HEK293 (cell line): ENCODE measurements around the gene TECPR2.

Experiments
- CTCF ChIA-PET: fragments of 350-600 bp; formaldehyde crosslinking; extraction: SDS; loops from one replicate; lab custom pipeline; 2021; ENCODE audit warnings: antibody characterized with exemption; lab: Yijun Ruan, JAX
- POLR2A ChIA-PET: fragments of 300-600 bp; formaldehyde crosslinking; extraction: SDS; loops from one replicate; lab custom pipeline; 2020; ENCODE audit warnings: antibody characterized with exemption, inconsistent platforms; lab: Yijun Ruan, JAX
- H3K27ac ChIP-seq: fragments of 200-500 bp; sonication (Bioruptor generic); 2 replicates; pipeline ENCODE4 v1.5.1; 2014; ENCODE audit warnings: low read depth, low read length, control low read depth, inconsistent platforms; ENCODE audit errors: extremely low read depth
- H3K36me3 ChIP-seq, 2 experiments: fragments of 200-500 bp in 1 of 2; sonication (Bioruptor generic) in 1 of 2; 1 replicate in 1 of 2; 2 replicates in 1 of 2; pipeline ENCODE4 v1.5.1; 2014 to 2017; ENCODE audit warnings: inconsistent platforms in 2 of 2, low read length in 2 of 2; ENCODE audit not compliant: control insufficient read depth in 2 of 2, insufficient read depth in 1 of 2
- H3K4me1 ChIP-seq: fragments of 200-500 bp; sonication (Bioruptor generic); 2 replicates; pipeline ENCODE4 v1.5.1; 2014; ENCODE audit warnings: mild to moderate bottlenecking, low read length, inconsistent platforms; ENCODE audit not compliant: control insufficient read depth, insufficient read depth
- H3K4me3 ChIP-seq: 2 replicates; pipeline ENCODE4 v1.5.1; 2011; ENCODE audit warnings: low read depth, mild to moderate bottlenecking, control low read depth, low read length, moderate library complexity
- H3K9me3 ChIP-seq: fragments of 200-500 bp; sonication (Bioruptor generic); 2 replicates; pipeline ENCODE4 v1.5.1; 2014; ENCODE audit warnings: low read depth, low read length, inconsistent platforms; ENCODE audit not compliant: control insufficient read depth, insufficient read depth
- KLF9 ChIP-seq: fragments of 450-650 bp; formaldehyde crosslinking; IDR thresholded peaks from 2 replicates; pipeline ENCODE4 v1.5.1; 2016; ENCODE audit warnings: missing biosample characterization, missing genetic modification characterization, low read depth
- SCRT1 ChIP-seq: fragments of 450-650 bp; formaldehyde crosslinking; IDR thresholded peaks from 2 replicates; pipeline ENCODE4 v1.5.1; 2016; ENCODE audit warnings: missing biosample characterization, missing genetic modification characterization, borderline replicate concordance
- SP2 ChIP-seq: fragments of 450-650 bp; formaldehyde crosslinking; IDR thresholded peaks from 2 replicates; pipeline ENCODE4 v1.5.1; 2016; ENCODE audit warnings: missing biosample characterization, missing genetic modification characterization
- SP7 ChIP-seq: fragments of 450-650 bp; formaldehyde crosslinking; IDR thresholded peaks from 2 replicates; pipeline ENCODE4 v1.5.1; 2016; ENCODE audit warnings: missing biosample characterization, missing genetic modification characterization
- TRIM28 ChIP-seq: IDR thresholded peaks from 2 replicates; pipeline ENCODE4 v1.6.1; 2011; ENCODE audit warnings: low read length, control low read depth, borderline replicate concordance
- ZNF114 ChIP-seq: fragments of 450-650 bp; formaldehyde crosslinking; IDR thresholded peaks from 2 replicates; pipeline ENCODE4 v1.5.0; 2017; ENCODE audit warnings: missing biosample characterization, missing genetic modification characterization
- ZNF132 ChIP-seq: fragments of 450-650 bp; formaldehyde crosslinking; IDR thresholded peaks from 2 replicates; pipeline ENCODE4 v1.5.1; 2017; ENCODE audit warnings: missing biosample characterization, missing genetic modification characterization, borderline replicate concordance
- ZNF248 ChIP-seq: fragments of 450-650 bp; formaldehyde crosslinking; IDR thresholded peaks from 2 replicates; pipeline ENCODE4 v1.5.1; 2017; ENCODE audit warnings: missing biosample characterization, missing genetic modification characterization
- ZNF354C ChIP-seq: fragments of 450-650 bp; formaldehyde crosslinking; IDR thresholded peaks from 2 replicates; pipeline ENCODE4 v1.5.1; 2016; ENCODE audit warnings: missing biosample characterization, missing genetic modification characterization, low read depth, borderline replicate concordance
- ZNF426 ChIP-seq: fragments of 450-650 bp; formaldehyde crosslinking; IDR thresholded peaks from 2 replicates; pipeline ENCODE4 v1.5.1; 2017; ENCODE audit warnings: missing biosample characterization, missing genetic modification characterization, mild to moderate bottlenecking, inconsistent platforms, moderate library complexity
- ZNF433 ChIP-seq: fragments of 450-650 bp; formaldehyde crosslinking; IDR thresholded peaks from 2 replicates; pipeline ENCODE4 v1.5.1; 2016; ENCODE audit warnings: missing biosample characterization, missing genetic modification characterization, low read depth
- ZNF48 ChIP-seq: fragments of 450-650 bp; formaldehyde crosslinking; IDR thresholded peaks from 2 replicates; pipeline ENCODE4 v1.5.1; 2016; ENCODE audit warnings: missing biosample characterization, missing genetic modification characterization
- ZNF544 ChIP-seq: fragments of 450-650 bp; formaldehyde crosslinking; IDR thresholded peaks from 2 replicates; pipeline ENCODE4 v1.5.0; 2017; ENCODE audit warnings: missing biosample characterization, missing genetic modification characterization
- ZNF558 ChIP-seq: fragments of 450-650 bp; formaldehyde crosslinking; IDR thresholded peaks from 2 replicates; pipeline ENCODE4 v1.5.1; 2016; ENCODE audit warnings: missing biosample characterization, missing genetic modification characterization
- ZNF560 ChIP-seq: fragments of 450-650 bp; formaldehyde crosslinking; IDR thresholded peaks from 2 replicates; pipeline ENCODE4 v1.5.1; 2017; ENCODE audit warnings: missing biosample characterization, missing genetic modification characterization, borderline replicate concordance
- ZNF600 ChIP-seq: fragments of 450-650 bp; formaldehyde crosslinking; IDR thresholded peaks from 2 replicates; pipeline ENCODE4 v1.5.1; 2016; ENCODE audit warnings: missing biosample characterization, missing genetic modification characterization
- ZNF654 ChIP-seq: fragments of 450-650 bp; formaldehyde crosslinking; IDR thresholded peaks from 2 replicates; pipeline ENCODE4 v1.5.1; 2016; ENCODE audit warnings: low read depth, missing biosample characterization, missing genetic modification characterization
- ZNF670 ChIP-seq: fragments of 450-650 bp; formaldehyde crosslinking; IDR thresholded peaks from 2 replicates; pipeline ENCODE4 v1.5.1; 2016; ENCODE audit warnings: missing biosample characterization, missing genetic modification characterization, low read depth
- ZNF677 ChIP-seq: fragments of 450-650 bp; IDR thresholded peaks from 2 replicates; pipeline ENCODE4 v1.5.0; 2018; ENCODE audit warnings: missing biosample characterization, mild to moderate bottlenecking, missing genetic modification characterization, moderate library complexity
- ZNF692 ChIP-seq: fragments of 450-650 bp; formaldehyde crosslinking; IDR thresholded peaks from 2 replicates; pipeline ENCODE4 v1.5.1; 2016; ENCODE audit warnings: missing biosample characterization, missing genetic modification characterization
- ZNF76 ChIP-seq: fragments of 450-650 bp; formaldehyde crosslinking; IDR thresholded peaks from 2 replicates; pipeline ENCODE4; 2016; ENCODE audit warnings: low read depth, missing biosample characterization, missing genetic modification characterization, borderline replicate concordance
- ZNF776 ChIP-seq: fragments of 450-650 bp; formaldehyde crosslinking; IDR thresholded peaks from 2 replicates; pipeline ENCODE4 v1.5.0; 2017; ENCODE audit warnings: missing biosample characterization, missing genetic modification characterization, borderline replicate concordance
- ZNF843 ChIP-seq: fragments of 450-650 bp; formaldehyde crosslinking; IDR thresholded peaks from 2 replicates; pipeline ENCODE4 v1.5.1; 2016; ENCODE audit warnings: missing biosample characterization, missing genetic modification characterization
- ZSCAN23 ChIP-seq: fragments of 450-650 bp; formaldehyde crosslinking; IDR thresholded peaks from 2 replicates; pipeline ENCODE4 v1.5.1; 2016; ENCODE audit warnings: missing biosample characterization, missing genetic modification characterization
- ZSCAN30 ChIP-seq: fragments of 450-650 bp; IDR thresholded peaks from 2 replicates; pipeline ENCODE4 v1.5.1; 2018; ENCODE audit warnings: missing biosample characterization, mild to moderate bottlenecking, missing genetic modification characterization, moderate library complexity
- ZSCAN4 ChIP-seq: fragments of 450-650 bp; formaldehyde crosslinking; IDR thresholded peaks from 2 replicates; pipeline ENCODE4 v1.5.1; 2017; ENCODE audit warnings: missing biosample characterization, missing genetic modification characterization
- TF ChIP-seq, protein P1 (sequence below): fragments of 450-650 bp; formaldehyde crosslinking; IDR thresholded peaks from 2 replicates; pipeline ENCODE4 v1.5.1; 2016; ENCODE audit warnings: missing biosample characterization, missing genetic modification characterization, low read depth

Gene TECPR2

DNA sequence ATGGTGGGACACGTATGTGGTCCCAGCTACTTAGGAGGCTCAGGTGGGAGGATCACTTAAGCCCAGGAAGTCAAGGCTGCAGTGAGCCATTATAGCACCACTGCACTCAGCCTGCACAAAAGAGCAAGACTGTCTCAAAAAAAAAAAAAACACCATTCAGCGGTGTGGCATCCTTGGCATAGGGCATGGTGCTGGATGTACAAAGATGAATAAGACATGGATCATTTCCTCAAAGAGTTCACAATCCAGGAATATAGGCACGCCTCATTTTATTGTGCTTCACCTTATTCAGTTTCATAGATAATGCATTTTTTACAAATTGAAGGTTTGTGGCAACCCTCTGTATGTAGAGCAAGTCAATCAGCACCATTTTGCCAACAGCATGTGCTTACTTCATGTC lies 6.5 kb upstream of the TECPR2 start (continued):
- TF ChIP-seq ZSCAN4 (tag by site-specific recombination) (no peak), ZNF76 (tag by site-specific recombination) (no peak), ZNF132 (no peak)
- TF ChIP-seq, protein P1, sequence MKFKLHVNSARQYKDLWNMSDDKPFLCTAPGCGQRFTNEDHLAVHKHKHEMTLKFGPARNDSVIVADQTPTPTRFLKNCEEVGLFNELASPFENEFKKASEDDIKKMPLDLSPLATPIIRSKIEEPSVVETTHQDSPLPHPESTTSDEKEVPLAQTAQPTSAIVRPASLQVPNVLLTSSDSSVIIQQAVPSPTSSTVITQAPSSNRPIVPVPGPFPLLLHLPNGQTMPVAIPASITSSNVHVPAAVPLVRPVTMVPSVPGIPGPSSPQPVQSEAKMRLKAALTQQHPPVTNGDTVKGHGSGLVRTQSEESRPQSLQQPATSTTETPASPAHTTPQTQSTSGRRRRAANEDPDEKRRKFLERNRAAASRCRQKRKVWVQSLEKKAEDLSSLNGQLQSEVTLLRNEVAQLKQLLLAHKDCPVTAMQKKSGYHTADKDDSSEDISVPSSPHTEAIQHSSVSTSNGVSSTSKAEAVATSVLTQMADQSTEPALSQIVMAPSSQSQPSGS (tag by site-specific recombination), result no peak

DNA sequence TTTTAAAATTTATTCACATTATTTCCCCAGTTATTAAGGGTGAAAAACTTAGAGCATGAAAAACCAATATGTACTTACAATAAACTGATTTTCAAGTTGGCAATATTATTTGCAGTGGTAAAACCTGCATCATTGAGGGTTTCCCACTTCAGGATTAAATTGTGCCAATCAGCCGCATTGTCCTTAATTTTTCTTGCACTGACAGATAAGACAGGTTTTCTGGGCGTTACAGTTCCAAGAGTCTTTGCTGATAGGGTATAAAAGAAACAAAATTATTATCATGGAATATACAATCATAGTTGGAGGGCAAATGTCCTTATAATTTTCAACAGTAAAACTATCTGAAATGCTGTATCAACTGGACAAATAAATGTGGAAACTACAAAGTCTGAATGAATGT lies 3.4 kb upstream of the TECPR2 start:
- Histone ChIP-seq H3K27ac (no peak overlapping the region), H3K36me3 (peaks cover 33 to 52% of the 10 kb centered on the region in 2 experiments), H3K4me1 (0 out of 2 replicates have a peak, but pooled peaks cover 3% of the 10 kb centered on the region), H3K4me3 (no peak overlapping the region), H3K9me3 (no peaks in the 10 kb centered on the region)
- TF ChIP-seq ZSCAN30 (tag by site-specific recombination) (no peak), ZNF677 (tag by site-specific recombination) (no peak), SP2 (tag by site-specific recombination) (no peak), TRIM28 (no peak)
- POLR2A ChIA-PET, result no interaction called here
- CTCF ChIA-PET, result interaction anchor here (0.6 kb wide), 1 partner anchor 49 kb away, joined by 3 read pairs; no protein-coding TSS in a partner anchor

GRCh38 chr14:102360388-102360787 lies 2.4 kb upstream of the TECPR2 start:
- Histone ChIP-seq H3K36me3 (peaks cover 25 to 41% of the 10 kb centered on the region in 2 experiments), H3K27ac (no peak overlapping the region), H3K9me3 (no peaks in the 10 kb centered on the region), H3K4me3 (no peak overlapping the region), H3K4me1 (0 out of 2 replicates have a peak, but pooled peaks cover 3% of the 10 kb centered on the region)
- no peak for TF ChIP-seq ZSCAN4 (tag by site-specific recombination)
- no peak for TF ChIP-seq ZNF354C (tag by site-specific recombination)
- TF ChIP-seq ZNF426 (tag by site-specific recombination), result no peak
- TF ChIP-seq ZNF600, result no peak
- TF ChIP-seq ZNF433, result no peak
- TF ChIP-seq ZNF560, result no peak
- ChIA-PET POLR2A (no interaction called here), CTCF (no interaction called here)

DNA sequence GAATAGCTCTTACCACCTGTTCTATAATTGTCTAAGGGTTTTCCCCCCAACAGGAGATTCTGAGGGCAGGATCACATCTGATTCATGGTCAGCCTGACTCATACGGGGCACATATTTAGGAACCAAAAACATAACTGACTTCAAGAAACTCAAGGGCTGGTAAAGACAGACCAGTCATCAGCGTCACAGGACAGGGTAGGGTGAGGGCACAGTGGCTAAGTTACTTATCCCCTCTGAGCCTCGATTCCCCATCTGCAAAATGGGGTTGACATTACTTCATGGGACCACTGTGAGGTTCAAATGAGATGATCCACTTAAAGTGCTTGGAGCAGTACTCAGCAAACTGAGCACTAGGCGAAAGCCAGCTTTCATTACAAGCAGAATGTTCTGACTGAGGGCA lies 657 bp upstream of the TECPR2 start:
- CTCF ChIA-PET, result no interaction called here
- Histone ChIP-seq H3K36me3 (peaks cover 15 to 26% of the 10 kb centered on the region in 2 experiments), H3K9me3 (no peaks in the 10 kb centered on the region), H3K27ac (peak overlapping the region; percentile 42; the same call in 1 of the 2 replicates), H3K4me1 (0 out of 2 replicates have a peak, but pooled peaks cover 3% of the 10 kb centered on the region), H3K4me3 (peak overlapping the region; percentile 64)
- POLR2A ChIA-PET, result interaction anchor here (0.7 to 1.5 kb wide), 8 partner anchors 8 to 58 kb away, joined by 3 to 5 read pairs (median 3); no protein-coding TSS in a partner anchor
- TF ChIP-seq ZNF114, result no peak
- TF ChIP-seq KLF9, result no peak
- no peak for TF ChIP-seq SCRT1 (tag by site-specific recombination)
- no peak for TF ChIP-seq ZNF248 (tag by site-specific recombination)
- TF ChIP-seq ZNF544, result no peak
- TF ChIP-seq SP7 (tag by site-specific recombination), result no peak
- no peak for TF ChIP-seq ZNF670 (tag by site-specific recombination)
- no peak for TF ChIP-seq ZNF132
- TF ChIP-seq ZNF843 (tag by site-specific recombination), result no peak
- TF ChIP-seq ZNF48 (tag by site-specific recombination), result no peak
- TF ChIP-seq ZNF776 (tag by site-specific recombination), result no peak
- TF ChIP-seq ZNF558 (tag by site-specific recombination), result no peak
- TF ChIP-seq ZSCAN23, result no peak
- TF ChIP-seq ZNF654, result no peak
- TF ChIP-seq ZNF692 (tag by site-specific recombination), result no peak
- no peak for TF ChIP-seq SP2 (tag by site-specific recombination)
